Thyroid gland (tissue), 4 donors: ENCODE results near the gene SCARF2. TPM values are rescaled to one million over a fixed set of nuclear protein-coding genes. Genes with fewer than 3 reads are reported as not detected.

Experiments
- DNase-seq, 2 donors: peaks; one replicate each; pipeline ENCODE4 v3.0.0-alpha.2; 2019
- H3K27ac ChIP-seq, 3 donors: fragments of 200-600 bp; sonication (generic); 1 replicate in 2 of 3; 2 replicates in 1 of 3; pipeline ENCODE4 v1.5.1; 2016 to 2019; ENCODE audit warnings: mild to moderate bottlenecking in 1 of 3, moderate library complexity in 1 of 3
- H3K27me3 ChIP-seq: fragments of 200-600 bp; sonication (generic); one replicate; pipeline ENCODE4 v1.5.1; 2019
- H3K36me3 ChIP-seq, 2 donors: fragments of 200-600 bp; sonication (generic); one replicate each; pipeline ENCODE4 v1.5.1; 2016 to 2019
- H3K4me1 ChIP-seq, 2 donors: fragments of 200-600 bp; sonication (generic); one replicate each; pipeline ENCODE4 v1.5.1; 2017 to 2019
- H3K4me3 ChIP-seq, 3 donors: fragments of 200-600 bp; sonication (generic); replicated peaks in 1 of 3; 1 replicate in 2 of 3; 2 replicates in 1 of 3; pipeline ENCODE4 v1.5.1; 2016; ENCODE audit warnings: mild to moderate bottlenecking in 1 of 3
- H3K9me3 ChIP-seq: fragments of 200-600 bp; sonication (generic); one replicate; pipeline ENCODE4 v1.5.1; 2017
- CTCF ChIP-seq, 6 experiments: fragments of 200-600 bp in 3 of 6; fragments of 450-650 bp in 3 of 6; sonication (generic) in 3 of 6; IDR thresholded peaks; one replicate each; pipeline ENCODE4 v1.5.1; 2016 to 2019; ENCODE audit warnings: antibody characterized with exemption in 6 of 6, mild to moderate bottlenecking in 2 of 6, inconsistent platforms in 1 of 6, moderate library complexity in 1 of 6
- POLR2A ChIP-seq, 2 donors: fragments of 450-650 bp; IDR thresholded peaks; one replicate each; pipeline ENCODE4 v1.6.1; 2017; ENCODE audit warnings: antibody characterized with exemption in 2 of 2, mild to moderate bottlenecking in 2 of 2, moderate library complexity in 1 of 2
- WGBS, 2 donors: methylation state at CpG; one replicate each; pipeline ENCODE4 v1.1.5; 2017; 5-methylcytosine and 5-hydroxymethylcytosine counted together
- intact Hi-C: fragments of 100-400 bp; cut with DNase I; formaldehyde crosslinking; loops from one replicate; pipeline ENCODE4 v1.15.1; 2023
- total RNA-seq, 4 donors: library from RNA; depleted of rRNA; stranded (reverse); fragments of >200 nt; gene quantifications; one replicate each; pipeline ENCODE4 v1.2.3, GENCODE V29; 2016

Gene SCARF2
- total RNA-seq, 4 donors from 2014 or later = 14.4 to 23.1 (median 20.4) TPM

- no peak overlapping the region for H3K27ac ChIP-seq
- H3K4me3 ChIP-seq = no peak overlapping the region
- TF ChIP-seq POLR2A (IDR thresholded peaks at IDR 0.05) (no peak), CTCF (IDR thresholded peaks at IDR 0.05) (no peak)
- DNase-seq = no peak
- 96 to 97% methylated on average over 9 of the region's 9 CpGs for WGBS, 2 donors
- H3K27me3 ChIP-seq = no peaks in the 10 kb centered on the region
- intact Hi-C loops = no loop called here
- no peaks in the 10 kb centered on the region for H3K9me3 ChIP-seq
- H3K4me1 ChIP-seq = peaks cover 4 to 18% of the 10 kb centered on the region in 2 donors
- H3K36me3 ChIP-seq = peaks cover 12 to 18% of the 10 kb centered on the region in 2 donors
Observed at GRCh38 chr22:20402960-20403778, 34.5 kb downstream of the SCARF2 start.

GRCh38 chr22:20401376-20402014 lies 36.1 kb downstream of the SCARF2 start:
- Histone ChIP-seq H3K27me3 (no peaks in the 10 kb centered on the region), H3K4me1 (peaks cover 4 to 18% of the 10 kb centered on the region in 2 donors), H3K4me3 (no peak overlapping the region), H3K9me3 (no peaks in the 10 kb centered on the region), H3K27ac (no peak overlapping the region), H3K36me3 (peaks cover 10 to 11% of the 10 kb centered on the region in 2 donors)
- intact Hi-C loops = no loop called here
- DNase-seq = no peak
- TF ChIP-seq POLR2A (IDR thresholded peaks at IDR 0.05) (no peak), CTCF (IDR thresholded peaks at IDR 0.05) (no peak)
- whole genome bisulfite sequencing, 2 donors = 85 to 88% methylated on average over 10 to 13 of the region's 13 CpGs

GRCh38 chr22:20400606-20401375 lies 36.8 kb downstream of the SCARF2 start:
- Histone ChIP-seq H3K36me3 (peaks cover 4 to 7% of the 10 kb centered on the region in 2 donors), H3K9me3 (no peaks in the 10 kb centered on the region), H3K4me1 (peaks cover 4 to 18% of the 10 kb centered on the region in 2 donors), H3K27ac (no peak overlapping the region), H3K4me3 (no peak overlapping the region), H3K27me3 (no peaks in the 10 kb centered on the region)
- 64 to 82% methylated on average over 9 to 13 of the region's 15 CpGs for WGBS, 2 donors
- intact Hi-C loops = no loop called here
- TF ChIP-seq POLR2A (IDR thresholded peaks at IDR 0.05) (no peak), CTCF (IDR thresholded peaks at IDR 0.05) (no peak)
- DNase-seq = peak; percentile 71 to 75

- Histone ChIP-seq H3K27ac (no peak overlapping the region), H3K4me3 (no peak overlapping the region), H3K4me1 (peaks cover 9 to 26% of the 10 kb centered on the region in 2 donors), H3K9me3 (no peaks in the 10 kb centered on the region), H3K36me3 (no peaks in the 10 kb centered on the region), H3K27me3 (no peaks in the 10 kb centered on the region)
- TF ChIP-seq POLR2A (IDR thresholded peaks at IDR 0.05) = no peak
- no peak for TF ChIP-seq CTCF (IDR thresholded peaks at IDR 0.05)
- peak; percentile 65 to 67 for DNase-seq
- WGBS, 2 donors = 49 to 59% methylated on average over 3 to 4 of the region's 4 CpGs
- intact Hi-C loops = no loop called here
Observed at GRCh38 chr22:20399866-20400605, 37.6 kb downstream of the SCARF2 start.
